ENCODE results near the gene CPA5.
"Not testable (repeated sequence)": the region's sequence is repeated elsewhere in the genome, so short reads cannot be mapped to it uniquely, and the experiment has no call there.

The CPA5 gene

DNA sequence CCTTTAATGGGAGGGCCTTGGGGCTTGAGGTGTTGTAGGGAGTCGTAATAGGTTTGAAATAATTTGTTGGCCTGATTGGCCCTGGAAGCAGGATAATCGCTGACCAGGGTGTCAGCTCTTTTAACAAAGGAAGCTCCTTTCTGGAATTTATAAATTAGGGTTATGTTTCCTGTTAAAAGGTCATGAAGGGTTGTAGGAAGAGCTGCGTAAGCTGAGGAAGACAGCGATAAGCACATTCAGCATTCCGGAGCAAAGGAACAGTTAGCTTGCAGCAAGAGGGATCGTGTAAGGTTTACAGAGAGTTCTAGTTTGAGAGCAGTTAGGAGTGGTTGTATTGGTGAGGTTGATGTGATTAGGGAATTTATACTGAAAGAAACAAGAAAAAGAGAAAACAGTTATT lies 30.3 kb upstream of the CPA5 start:
- H3K9me3 ChIP-seq (ENCODE audit: control extremely low read depth in 1 of 5, control insufficient read depth in 4 of 5, insufficient read depth in 2 of 5, low read depth in 1 of 5, low read length in 4 of 5) = no peaks in the 10 kb centered on the region
- H3K36me3 ChIP-seq (ENCODE audit: control insufficient read depth in 4 of 4, insufficient read depth in 4 of 4, low read length in 3 of 4) = no peaks in the 10 kb centered on the region
- H3K4me3 ChIP-seq (ENCODE audit: control insufficient read depth in 1 of 7, extremely low read depth in 1 of 7, insufficient read depth in 4 of 7, low read depth in 2 of 7, low read length in 6 of 7) = no peak overlapping the region
- POLR2A ChIA-PET = no interaction called here
- CTCF ChIA-PET = interaction anchor here (1.0 kb wide), 1 partner anchor 134 kb away, joined by 3 read pairs; no protein-coding TSS in a partner anchor
- 97% methylated on average over 6 of the region's 6 CpGs for WGBS (ENCODE audit: insufficient coverage)
- no peak overlapping the region for H3K27ac ChIP-seq (ENCODE audit: insufficient read depth in 1 of 2, low read depth in 1 of 2, low read length in 2 of 2, poor library complexity in 1 of 2, severe bottlenecking in 2 of 2)
- no peaks in the 10 kb centered on the region for H3K27me3 ChIP-seq (replicated peaks in 2 of 5; ENCODE audit: control insufficient read depth in 4 of 5, insufficient read depth in 5 of 5, low read length in 4 of 5)
- H3K4me1 ChIP-seq (ENCODE audit: control extremely low read depth in 1 of 4, control insufficient read depth in 4 of 4, insufficient read depth in 4 of 4, low read length in 3 of 4) = no peaks in the 10 kb centered on the region
- DNase-seq = no peak

DNA sequence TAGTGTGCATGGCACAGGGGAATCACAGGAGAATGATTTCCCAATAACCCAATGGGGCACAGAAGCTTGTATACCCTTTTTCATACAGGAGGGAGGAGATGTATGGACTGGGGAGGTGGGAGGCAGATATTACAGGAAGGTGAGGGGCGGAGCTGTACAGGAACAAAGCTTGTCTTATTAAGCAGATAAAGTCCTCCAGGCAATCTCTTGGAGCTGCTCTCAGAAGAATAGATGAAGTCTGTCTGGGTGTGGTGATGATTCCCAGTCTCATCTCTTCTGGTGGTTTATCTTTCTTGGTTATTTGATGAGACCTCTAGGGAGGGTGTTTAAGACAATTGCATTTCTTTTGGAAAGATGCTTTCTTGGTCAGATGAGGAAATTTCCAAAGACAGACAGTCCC lies 25.1 kb upstream of the CPA5 start:
- POLR2A ChIA-PET = no interaction called here
- no peaks in the 10 kb centered on the region for H3K36me3 ChIP-seq (ENCODE audit: control insufficient read depth in 4 of 4, insufficient read depth in 4 of 4, low read length in 3 of 4)
- CTCF ChIA-PET = no interaction called here
- no peaks in the 10 kb centered on the region for H3K4me1 ChIP-seq (ENCODE audit: control extremely low read depth in 1 of 4, control insufficient read depth in 4 of 4, insufficient read depth in 4 of 4, low read length in 3 of 4)
- H3K9me3 ChIP-seq (ENCODE audit: control extremely low read depth in 1 of 5, control insufficient read depth in 4 of 5, insufficient read depth in 2 of 5, low read depth in 1 of 5, low read length in 4 of 5) = no peaks in the 10 kb centered on the region
- H3K4me3 ChIP-seq (ENCODE audit: control insufficient read depth in 1 of 7, extremely low read depth in 1 of 7, insufficient read depth in 4 of 7, low read depth in 2 of 7, low read length in 6 of 7) = no peak overlapping the region
- WGBS (ENCODE audit: insufficient coverage) = no CpG with 5 or more reads among the region's 1 CpG
- no peaks in the 10 kb centered on the region for H3K27me3 ChIP-seq (replicated peaks in 2 of 5; ENCODE audit: control insufficient read depth in 4 of 5, insufficient read depth in 5 of 5, low read length in 4 of 5)
- no peak for DNase-seq
- H3K27ac ChIP-seq (ENCODE audit: insufficient read depth in 1 of 2, low read depth in 1 of 2, low read length in 2 of 2, poor library complexity in 1 of 2, severe bottlenecking in 2 of 2) = no peak overlapping the region

DNA sequence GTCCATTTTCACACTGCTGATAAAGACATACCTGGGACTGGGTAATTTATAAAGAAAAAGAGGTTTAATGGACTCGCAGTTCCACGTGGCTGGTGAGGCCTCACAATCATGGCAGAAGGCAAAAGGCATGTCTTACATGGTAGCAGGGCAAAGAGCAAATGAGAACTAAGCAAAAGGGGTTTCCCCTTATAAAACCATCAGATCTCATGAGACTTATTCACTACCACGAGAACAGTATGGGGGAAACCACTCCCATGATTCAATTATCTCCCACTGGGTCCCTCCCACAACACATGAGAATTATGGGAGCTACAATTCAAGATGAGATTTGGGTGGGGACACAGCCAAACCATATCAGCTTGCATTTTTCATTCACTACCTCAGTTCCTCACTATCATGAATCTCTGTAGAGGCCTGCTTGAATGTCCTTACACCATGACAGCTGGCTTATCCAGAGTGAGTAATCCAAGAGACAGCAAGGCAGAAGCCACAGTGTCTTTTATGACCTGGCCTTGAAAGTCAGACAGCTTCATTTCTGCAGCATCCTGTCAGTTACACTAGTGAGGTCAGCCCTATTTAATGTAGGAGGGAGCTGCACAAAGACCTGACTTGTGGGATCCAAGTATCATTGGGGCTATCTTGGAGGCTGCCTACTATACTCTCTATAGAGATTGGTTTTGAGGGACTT lies 22.9 kb upstream of the CPA5 start:
- H3K4me1 ChIP-seq (ENCODE audit: control extremely low read depth in 1 of 4, control insufficient read depth in 4 of 4, insufficient read depth in 4 of 4, low read length in 3 of 4); H3K36me3 ChIP-seq (ENCODE audit: control insufficient read depth in 4 of 4, insufficient read depth in 4 of 4, low read length in 3 of 4); H3K27ac ChIP-seq (ENCODE audit: insufficient read depth in 1 of 2, low read depth in 1 of 2, low read length in 2 of 2, poor library complexity in 1 of 2, severe bottlenecking in 2 of 2); DNase-seq; POLR2A ChIA-PET; H3K4me3 ChIP-seq (ENCODE audit: control insufficient read depth in 1 of 7, extremely low read depth in 1 of 7, insufficient read depth in 4 of 7, low read depth in 2 of 7, low read length in 6 of 7); H3K9me3 ChIP-seq (ENCODE audit: control extremely low read depth in 1 of 5, control insufficient read depth in 4 of 5, insufficient read depth in 2 of 5, low read depth in 1 of 5, low read length in 4 of 5); H3K27me3 ChIP-seq (replicated peaks in 2 of 5; ENCODE audit: control insufficient read depth in 4 of 5, insufficient read depth in 5 of 5, low read length in 4 of 5): not testable (repeated sequence)
- 100% methylated on average over 2 of the region's 3 CpGs for WGBS (ENCODE audit: insufficient coverage)
- CTCF ChIA-PET = interaction anchor here (1.1 to 1.6 kb wide), 2 partner anchors 41 to 66 kb away, joined by 3 read pairs; no protein-coding TSS in a partner anchor

DNA sequence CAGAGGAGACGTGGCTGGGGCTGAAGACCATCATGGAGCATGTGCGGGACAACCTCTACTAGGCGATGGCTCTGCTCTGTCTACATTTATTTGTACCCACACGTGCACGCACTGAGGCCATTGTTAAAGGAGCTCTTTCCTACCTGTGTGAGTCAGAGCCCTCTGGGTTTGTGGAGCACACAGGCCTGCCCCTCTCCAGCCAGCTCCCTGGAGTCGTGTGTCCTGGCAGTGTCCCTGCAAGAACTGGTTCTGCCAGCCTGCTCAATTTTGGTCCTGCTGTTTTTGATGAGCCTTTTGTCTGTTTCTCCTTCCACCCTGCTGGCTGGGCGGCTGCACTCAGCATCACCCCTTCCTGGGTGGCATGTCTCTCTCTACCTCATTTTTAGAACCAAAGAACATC lies 22.0 kb upstream of the CPA5 start:
- ChIA-PET POLR2A (no interaction called here), CTCF (interaction anchor here (1.6 kb wide), 1 partner anchor 42 kb away, joined by 3 read pairs; no protein-coding TSS in a partner anchor)
- Histone ChIP-seq H3K4me3 (ENCODE audit: control insufficient read depth in 1 of 7, extremely low read depth in 1 of 7, insufficient read depth in 4 of 7, low read depth in 2 of 7, low read length in 6 of 7) (no peak overlapping the region), H3K27me3 (replicated peaks in 2 of 5; ENCODE audit: control insufficient read depth in 4 of 5, insufficient read depth in 5 of 5, low read length in 4 of 5) (no peaks in the 10 kb centered on the region), H3K27ac (ENCODE audit: insufficient read depth in 1 of 2, low read depth in 1 of 2, low read length in 2 of 2, poor library complexity in 1 of 2, severe bottlenecking in 2 of 2) (no peak overlapping the region), H3K36me3 (ENCODE audit: control insufficient read depth in 4 of 4, insufficient read depth in 4 of 4, low read length in 3 of 4) (no peaks in the 10 kb centered on the region), H3K4me1 (ENCODE audit: control extremely low read depth in 1 of 4, control insufficient read depth in 4 of 4, insufficient read depth in 4 of 4, low read length in 3 of 4) (no peaks in the 10 kb centered on the region), H3K9me3 (ENCODE audit: control extremely low read depth in 1 of 5, control insufficient read depth in 4 of 5, insufficient read depth in 2 of 5, low read depth in 1 of 5, low read length in 4 of 5) (no peaks in the 10 kb centered on the region)
- DNase-seq = no peak
- 92% methylated on average over 7 of the region's 7 CpGs for WGBS (ENCODE audit: insufficient coverage)

DNA sequence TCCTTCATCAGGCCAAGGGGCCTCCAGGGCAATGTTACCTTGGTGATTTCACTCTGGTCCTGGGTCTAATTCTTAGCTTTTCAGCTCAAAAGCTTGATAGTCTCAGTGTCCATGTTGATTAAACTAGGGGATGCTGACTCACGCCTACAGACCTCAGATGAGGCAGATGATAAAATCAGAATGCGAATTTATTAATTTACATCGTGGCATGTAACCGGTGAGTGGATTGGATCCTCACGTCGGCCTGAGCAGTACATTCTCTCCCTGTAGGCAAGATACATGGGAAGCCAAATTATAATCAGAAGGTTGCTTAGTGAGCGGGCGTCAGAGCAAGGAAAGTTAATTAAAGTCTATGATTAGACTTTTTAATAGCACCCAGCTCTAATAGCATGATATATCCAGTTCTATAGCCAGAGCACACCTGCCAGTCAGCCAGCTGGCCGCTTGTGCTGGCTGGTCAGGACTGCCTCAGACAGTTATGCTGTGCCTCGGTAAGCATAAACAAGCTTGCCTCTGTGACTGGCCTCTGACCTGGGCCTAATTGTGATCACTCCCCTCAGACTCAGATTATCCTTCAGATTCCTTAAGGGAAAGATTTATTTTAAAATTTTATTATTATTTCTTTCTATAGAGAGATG lies 20.2 kb upstream of the CPA5 start:
- no peak overlapping the region for H3K27ac ChIP-seq (ENCODE audit: insufficient read depth in 1 of 2, low read depth in 1 of 2, low read length in 2 of 2, poor library complexity in 1 of 2, severe bottlenecking in 2 of 2)
- H3K36me3 ChIP-seq (ENCODE audit: control insufficient read depth in 4 of 4, insufficient read depth in 4 of 4, low read length in 3 of 4) = no peaks in the 10 kb centered on the region
- ChIA-PET POLR2A (no interaction called here), CTCF (no interaction called here)
- no peak overlapping the region for H3K4me3 ChIP-seq (ENCODE audit: control insufficient read depth in 1 of 7, extremely low read depth in 1 of 7, insufficient read depth in 4 of 7, low read depth in 2 of 7, low read length in 6 of 7)
- 75% methylated on average over 8 of the region's 10 CpGs for WGBS (ENCODE audit: insufficient coverage)
- peak in 2 of 3 donors; percentile 4 to 28 for DNase-seq
- H3K9me3 ChIP-seq (ENCODE audit: control extremely low read depth in 1 of 5, control insufficient read depth in 4 of 5, insufficient read depth in 2 of 5, low read depth in 1 of 5, low read length in 4 of 5) = no peaks in the 10 kb centered on the region
- H3K4me1 ChIP-seq (ENCODE audit: control extremely low read depth in 1 of 4, control insufficient read depth in 4 of 4, insufficient read depth in 4 of 4, low read length in 3 of 4) = no peaks in the 10 kb centered on the region
- no peaks in the 10 kb centered on the region for H3K27me3 ChIP-seq (replicated peaks in 2 of 5; ENCODE audit: control insufficient read depth in 4 of 5, insufficient read depth in 5 of 5, low read length in 4 of 5)

DNA sequence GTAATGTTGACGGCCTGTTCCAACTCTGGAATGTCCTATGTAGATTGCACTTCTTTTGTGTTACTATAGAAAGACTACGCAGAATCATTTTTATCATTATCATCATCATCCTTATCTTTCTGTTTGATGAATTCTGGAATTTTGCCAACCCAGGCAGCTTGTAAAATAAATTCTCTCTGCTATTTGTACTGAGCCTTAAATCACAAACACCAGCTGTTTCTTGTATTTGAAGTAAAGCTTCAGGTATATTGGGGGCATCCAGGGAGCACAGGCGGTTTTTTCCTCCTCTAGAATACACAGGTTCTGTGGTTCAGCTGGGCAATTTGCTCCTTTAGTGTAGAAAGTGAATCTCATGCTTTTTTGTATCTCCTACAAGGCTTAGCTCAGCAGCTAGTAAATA lies 14.9 kb upstream of the CPA5 start:
- Histone ChIP-seq H3K9me3 (ENCODE audit: control extremely low read depth in 1 of 5, control insufficient read depth in 4 of 5, insufficient read depth in 2 of 5, low read depth in 1 of 5, low read length in 4 of 5) (no peaks in the 10 kb centered on the region), H3K27ac (ENCODE audit: insufficient read depth in 1 of 2, low read depth in 1 of 2, low read length in 2 of 2, poor library complexity in 1 of 2, severe bottlenecking in 2 of 2) (no peak overlapping the region), H3K4me1 (ENCODE audit: control extremely low read depth in 1 of 4, control insufficient read depth in 4 of 4, insufficient read depth in 4 of 4, low read length in 3 of 4) (no peaks in the 10 kb centered on the region), H3K27me3 (replicated peaks in 2 of 5; ENCODE audit: control insufficient read depth in 4 of 5, insufficient read depth in 5 of 5, low read length in 4 of 5) (no peaks in the 10 kb centered on the region), H3K4me3 (ENCODE audit: control insufficient read depth in 1 of 7, extremely low read depth in 1 of 7, insufficient read depth in 4 of 7, low read depth in 2 of 7, low read length in 6 of 7) (no peak overlapping the region), H3K36me3 (ENCODE audit: control insufficient read depth in 4 of 4, insufficient read depth in 4 of 4, low read length in 3 of 4) (no peaks in the 10 kb centered on the region)
- no peak for DNase-seq
- POLR2A ChIA-PET = no interaction called here
- WGBS (ENCODE audit: insufficient coverage) = no CpG with 5 or more reads among the region's 3 CpGs
- CTCF ChIA-PET = interaction anchor here (1.7 kb wide), 2 partner anchors 8 to 85 kb away, joined by 3 to 4 read pairs; no protein-coding TSS in a partner anchor

DNA sequence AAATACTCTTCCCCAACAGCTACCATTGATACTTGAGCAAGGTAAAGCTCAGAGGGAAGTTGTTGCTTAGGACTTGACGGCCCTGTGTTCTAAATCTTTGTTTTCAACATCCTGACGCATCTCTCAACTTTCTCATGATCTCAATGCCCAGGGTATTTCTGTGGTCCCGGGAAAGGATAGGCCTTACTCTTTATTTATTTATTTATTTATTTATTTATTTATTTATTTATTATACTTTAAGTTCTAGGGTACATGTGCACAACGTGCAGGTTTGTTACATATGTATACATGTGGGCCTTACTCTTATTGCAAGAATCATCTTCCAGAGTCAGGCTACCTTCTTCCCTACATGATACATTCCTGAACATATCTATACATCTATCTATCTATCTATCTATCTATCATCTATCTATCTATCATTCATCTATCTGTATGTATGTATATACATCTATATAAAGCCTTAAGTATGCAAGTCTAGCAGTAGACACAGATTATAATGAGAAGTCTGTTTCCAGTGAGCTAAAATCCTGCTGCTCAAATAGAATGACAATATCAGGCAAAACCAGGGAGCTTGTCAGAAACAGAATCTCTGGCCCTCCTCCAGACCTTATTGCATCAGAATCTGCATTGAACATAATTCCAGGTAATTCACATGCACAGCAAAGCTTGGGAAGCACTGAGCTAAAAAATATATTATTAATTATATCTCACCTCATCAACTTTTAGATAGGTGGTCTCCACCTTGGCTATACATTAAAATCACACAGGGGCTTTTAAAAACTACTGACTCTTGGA lies 12.2 kb upstream of the CPA5 start:
- POLR2A ChIA-PET = no interaction called here
- DNase-seq = no peak
- 80% methylated on average over 1 of the region's 4 CpGs for WGBS (ENCODE audit: insufficient coverage)
- CTCF ChIA-PET = interaction anchor here (0.6 kb wide), 1 partner anchor 57 kb away, joined by 3 read pairs; no protein-coding TSS in a partner anchor
- Histone ChIP-seq H3K4me1 (ENCODE audit: control extremely low read depth in 1 of 4, control insufficient read depth in 4 of 4, insufficient read depth in 4 of 4, low read length in 3 of 4) (no peaks in the 10 kb centered on the region), H3K9me3 (ENCODE audit: control extremely low read depth in 1 of 5, control insufficient read depth in 4 of 5, insufficient read depth in 2 of 5, low read depth in 1 of 5, low read length in 4 of 5) (no peaks in the 10 kb centered on the region), H3K4me3 (ENCODE audit: control insufficient read depth in 1 of 7, extremely low read depth in 1 of 7, insufficient read depth in 4 of 7, low read depth in 2 of 7, low read length in 6 of 7) (no peak overlapping the region), H3K27me3 (replicated peaks in 2 of 5; ENCODE audit: control insufficient read depth in 4 of 5, insufficient read depth in 5 of 5, low read length in 4 of 5) (no peaks in the 10 kb centered on the region), H3K36me3 (ENCODE audit: control insufficient read depth in 4 of 4, insufficient read depth in 4 of 4, low read length in 3 of 4) (no peaks in the 10 kb centered on the region), H3K27ac (ENCODE audit: insufficient read depth in 1 of 2, low read depth in 1 of 2, low read length in 2 of 2, poor library complexity in 1 of 2, severe bottlenecking in 2 of 2) (no peak overlapping the region)
